GM19324 (cell line): ENCODE measurements around the gene IL20RB.

Experiments used
- ATAC-seq: cut with Tn5 transposase; IDR thresholded peaks from one replicate; pipeline ENCODE4 v1.9.1; 2021; ENCODE audit warnings: mild to moderate bottlenecking, moderate library complexity; ENCODE audit not compliant: unreplicated experiment, low FRiP score

The IL20RB gene

GRCh38 chr3:136957751-136958288 lies at the start of gene IL20RB:
TSS of gene IL20RB (plus strand) at chr3:136957983. CDS start at chr3:136958114, 131 bp downstream.
- no peak for ATAC-seq

DNA sequence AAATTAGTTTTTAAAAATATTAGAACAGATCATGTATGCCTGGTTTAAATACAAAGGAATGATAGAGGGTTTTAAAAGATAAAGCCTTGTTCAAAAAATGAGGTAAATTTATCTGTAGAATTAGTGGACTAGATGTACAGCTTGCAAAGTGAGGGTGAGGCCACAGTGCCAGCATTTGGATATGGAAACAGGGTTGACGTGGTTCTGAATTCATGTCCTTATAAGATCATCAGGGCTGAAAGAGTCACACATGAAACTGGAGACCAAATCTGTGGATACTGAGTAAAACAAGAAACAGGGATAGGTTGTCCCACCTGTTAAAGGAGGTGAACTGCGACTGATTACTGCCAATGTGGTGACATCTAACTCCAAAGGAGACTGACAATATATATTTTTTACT lies 49.5 kb upstream of the IL20RB start:
- ATAC-seq = no peak

GRCh38 chr3:136909187-136909586 lies 48.6 kb upstream of the IL20RB start:
- no peak for ATAC-seq

DNA sequence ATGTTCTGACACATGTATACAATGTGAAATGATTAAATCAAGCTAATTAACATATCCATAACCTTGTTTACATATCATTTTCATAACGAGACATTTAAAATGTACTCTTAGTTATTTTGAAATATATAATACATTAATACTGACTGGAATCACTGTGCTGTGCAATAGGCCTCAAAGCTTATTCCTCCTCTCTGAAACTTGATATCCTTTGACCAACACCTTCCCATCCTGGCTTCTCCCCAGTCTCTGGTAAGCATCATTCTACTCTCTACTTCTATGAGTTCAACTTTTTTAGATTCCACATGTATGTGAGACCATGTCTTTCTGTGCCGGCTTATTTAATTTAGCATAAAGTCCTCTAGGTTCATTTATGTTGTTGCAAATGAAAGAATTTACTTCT lies 47.1 kb upstream of the IL20RB start:
- no peak for ATAC-seq

- no peak for ATAC-seq
These were observed 44.6 kb upstream of the IL20RB start for GRCh38 chr3:136913168-136913567.

DNA sequence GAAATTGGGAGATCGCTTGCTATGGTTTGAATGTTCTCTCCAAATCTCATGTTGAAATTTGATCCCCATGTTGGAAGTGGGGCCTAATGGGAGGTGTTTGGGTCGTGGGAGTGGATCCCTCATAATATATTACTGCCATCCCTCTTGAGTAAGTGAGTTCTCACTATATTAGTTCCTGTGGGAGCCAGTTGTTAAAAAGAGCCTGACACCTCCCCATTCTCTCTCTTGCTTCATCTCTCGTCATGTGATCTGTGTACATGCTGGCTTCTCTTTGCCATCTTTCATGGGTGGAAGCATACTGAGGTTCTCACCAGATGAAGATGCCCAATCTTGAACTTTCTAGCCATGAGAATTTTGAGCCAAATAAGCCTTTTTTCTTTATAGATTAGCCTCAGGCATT lies 43.0 kb upstream of the IL20RB start:
- no peak for ATAC-seq

- ATAC-seq = no peak
These were observed 41.6 kb upstream of the IL20RB start for GRCh38 chr3:136916223-136916622.

GRCh38 chr3:136919799-136920580 lies 37.8 kb upstream of the IL20RB start:
- no peak for ATAC-seq

- ATAC-seq = no peak
These were observed 36.7 kb upstream of the IL20RB start for GRCh38 chr3:136920904-136921611.

DNA sequence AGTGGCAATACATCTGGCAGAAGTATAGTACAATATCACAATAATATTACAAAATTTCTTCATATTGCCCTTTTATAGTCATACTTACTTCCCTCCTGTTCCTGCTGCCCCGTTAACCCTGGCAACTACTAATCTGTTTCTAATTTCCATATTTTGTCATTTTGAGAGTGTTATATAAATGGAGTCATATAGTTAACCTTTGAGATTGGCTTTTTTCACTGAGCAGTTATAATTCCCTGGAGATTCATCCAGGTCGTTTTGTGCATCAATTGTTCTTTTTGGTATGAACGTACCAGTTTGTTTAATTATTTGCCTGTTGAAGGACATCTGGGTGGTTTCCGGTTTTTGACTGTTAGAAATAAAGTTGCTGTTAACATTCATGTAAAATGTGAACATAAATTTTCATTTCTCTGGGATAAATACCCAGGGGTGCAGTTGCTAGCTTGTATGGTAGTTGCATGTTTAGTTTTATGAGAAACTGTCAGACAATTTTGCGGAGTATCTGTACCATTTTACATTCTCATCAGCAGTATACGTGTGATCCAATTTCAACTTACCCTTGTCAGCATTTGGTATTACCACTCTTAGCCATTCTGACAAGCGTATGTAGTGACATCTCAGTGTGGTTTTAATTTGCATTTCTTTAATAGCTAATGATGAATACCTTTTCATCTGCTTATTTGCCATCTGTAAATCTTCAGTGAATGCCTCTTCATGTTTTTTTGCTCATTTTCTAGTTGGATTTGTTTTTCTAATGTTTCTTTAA lies 32.2 kb upstream of the IL20RB start:
- ATAC-seq = no peak

DNA sequence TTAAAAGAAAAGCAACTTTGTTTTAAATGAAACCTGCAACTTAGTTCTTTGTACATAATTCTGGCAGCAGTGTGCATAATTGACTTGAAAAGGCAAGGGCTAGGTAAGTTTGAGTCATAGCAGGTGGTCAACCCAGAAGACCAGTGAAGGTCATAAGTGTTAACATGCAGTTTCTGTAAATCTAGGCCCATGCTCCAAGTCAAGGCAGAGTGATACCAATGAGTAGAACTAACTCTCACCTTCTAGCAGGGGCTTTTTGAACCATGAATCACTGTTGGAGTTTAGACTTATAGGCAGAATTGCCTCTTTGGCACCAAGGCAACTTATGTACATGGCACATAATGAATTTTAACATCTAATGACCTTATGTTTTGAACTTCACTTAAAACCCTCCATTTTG lies 29.5 kb upstream of the IL20RB start:
- ATAC-seq = no peak

- ATAC-seq = no peak
These were observed 27.7 kb upstream of the IL20RB start for GRCh38 chr3:136929977-136930670.

GRCh38 chr3:136931606-136932005 lies 26.2 kb upstream of the IL20RB start:
- no peak for ATAC-seq

- no peak for ATAC-seq
These were observed 25.3 kb upstream of the IL20RB start for GRCh38 chr3:136932523-136932922.

- no peak for ATAC-seq
These were observed 24.6 kb upstream of the IL20RB start for GRCh38 chr3:136932978-136933772.

DNA sequence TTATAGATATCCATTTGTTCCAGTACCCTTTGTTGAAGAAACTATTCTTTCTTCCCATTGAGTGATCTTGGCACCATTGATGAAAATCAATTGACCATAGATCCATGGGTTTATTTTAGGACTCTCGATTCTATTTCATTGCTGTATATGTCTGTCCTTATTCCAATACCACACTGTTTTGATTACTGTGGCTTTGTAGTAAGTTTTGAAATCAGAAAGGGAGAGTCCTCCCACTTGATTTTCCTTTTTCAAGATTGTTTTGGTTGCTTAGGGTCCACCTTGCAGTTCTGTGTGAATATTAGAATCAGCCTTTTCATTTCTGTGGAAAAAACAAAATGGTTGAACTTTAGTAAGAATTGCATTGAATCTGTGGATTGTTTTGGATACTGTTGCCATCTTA lies 20.6 kb upstream of the IL20RB start:
- ATAC-seq = no peak

- ATAC-seq = no peak
These were observed 19.9 kb upstream of the IL20RB start for GRCh38 chr3:136937851-136938250.

DNA sequence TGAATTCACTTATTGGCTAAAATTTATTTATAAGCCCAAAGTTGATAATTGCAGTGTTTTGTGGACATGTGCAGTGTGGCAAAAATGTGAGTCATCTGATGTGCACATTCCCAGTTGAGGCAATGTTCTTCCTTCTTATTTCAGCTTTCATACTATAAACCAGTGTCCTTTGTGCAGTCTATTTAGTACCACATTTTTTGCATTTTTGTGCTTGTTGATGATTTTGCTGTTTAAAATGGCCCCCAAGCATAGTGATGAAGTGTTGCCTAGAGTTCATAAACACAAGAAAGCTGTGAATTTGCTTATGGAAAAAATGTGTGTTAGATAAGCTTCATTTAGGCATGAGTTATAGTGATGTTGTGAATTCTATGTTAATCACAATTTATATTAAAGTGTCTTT lies 19.4 kb upstream of the IL20RB start:
- ATAC-seq = no peak

- no peak for ATAC-seq
These were observed 18.3 kb upstream of the IL20RB start for GRCh38 chr3:136939489-136939888.

DNA sequence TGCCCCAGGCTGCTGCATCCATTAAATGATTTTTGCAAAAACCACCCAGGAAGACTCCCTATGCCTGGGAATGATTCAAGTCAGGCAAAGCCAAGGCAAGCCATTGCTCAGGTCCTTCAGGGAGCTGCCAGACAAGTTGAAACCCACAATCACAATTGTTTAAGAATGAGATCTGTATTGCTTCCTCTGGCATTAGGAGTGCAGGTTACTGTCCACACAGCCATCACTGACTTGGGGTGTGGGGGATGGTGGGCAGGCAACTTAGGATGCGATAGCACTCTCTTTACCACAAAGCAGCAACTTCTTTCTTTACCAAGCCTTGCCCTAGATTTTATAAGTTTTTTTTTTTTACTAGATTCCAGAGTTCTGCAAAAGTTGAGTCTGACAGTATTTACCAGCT lies 15.0 kb upstream of the IL20RB start:
- ATAC-seq = no peak
